Neural cell (in vitro differentiated cells): Measurements from ENCODE around the gene USP49. TPM values are rescaled to one million over a fixed set of nuclear protein-coding genes. Genes with fewer than 3 reads are reported as not detected.
"Not testable (repeated sequence)": the region's sequence is repeated elsewhere in the genome, so short reads cannot be mapped to it uniquely, and the experiment has no call there.

Source experiments
- H2AFZ ChIP-seq: fragments of 200-600, 300-800 bp; sonication (generic), shearing (Covaris generic); 2 replicates; pipeline ENCODE4 v1.6.0; 2014; ENCODE audit warnings: low read depth, mild to moderate bottlenecking, antibody characterized with exemption, low read length, moderate library complexity
- H3F3A ChIP-seq: fragments of 200-600 bp; shearing (Covaris generic); 2 replicates; pipeline ENCODE4 v1.6.1; 2016; ENCODE audit warnings: mild to moderate bottlenecking, moderate library complexity, mixed read lengths, antibody characterized with exemption, low read length; ENCODE audit not compliant: insufficient read depth, poor library complexity, severe bottlenecking
- H3K27ac ChIP-seq: fragments of 200-600, 300-800 bp; sonication (generic), shearing (Covaris generic); 2 replicates; pipeline ENCODE4 v1.5.1; 2014; ENCODE audit warnings: mild to moderate bottlenecking, low read length, moderate library complexity
- H3K27me3 ChIP-seq: fragments of 300-800, 200-600 bp; sonication (generic), shearing (Covaris generic); 2 replicates; pipeline ENCODE4 v1.6.0; 2014; ENCODE audit warnings: mild to moderate bottlenecking, low read depth, low read length, moderate library complexity; ENCODE audit not compliant: insufficient read depth
- H3K36me3 ChIP-seq: fragments of 300-800, 200-600 bp; sonication (generic), shearing (Covaris generic); 2 replicates; pipeline ENCODE4 v1.5.1; 2014; ENCODE audit warnings: mild to moderate bottlenecking, antibody characterized with exemption, low read length, moderate library complexity; ENCODE audit not compliant: insufficient read depth
- H3K4me2 ChIP-seq: fragments of 300-800, 200-600 bp; sonication (generic), shearing (Covaris generic); 2 replicates; pipeline ENCODE4 v1.6.0; 2014; ENCODE audit warnings: mild to moderate bottlenecking, low read length
- H3K4me3 ChIP-seq: fragments of 300-800, 200-600 bp; sonication (generic), shearing (Covaris generic); 2 replicates; pipeline ENCODE4 v1.5.1; 2014; ENCODE audit warnings: mild to moderate bottlenecking, low read length, moderate library complexity
- H3K79me2 ChIP-seq: fragments of 200-600 bp; shearing (Covaris generic); replicated peaks from 2 replicates; pipeline ENCODE4 v1.6.0; 2014; ENCODE audit warnings: mild to moderate bottlenecking, low read length, moderate library complexity; ENCODE audit not compliant: insufficient read depth
- H3K9ac ChIP-seq: fragments of 300-800, 200-600 bp; sonication (generic), shearing (Covaris generic); 2 replicates; pipeline ENCODE4 v1.6.1; 2016; ENCODE audit warnings: mild to moderate bottlenecking, low read length, mixed read lengths
- H3K9me2 ChIP-seq: fragments of 200-600 bp; shearing (Covaris generic); 2 replicates; pipeline ENCODE4 v1.6.1; 2016; ENCODE audit warnings: mild to moderate bottlenecking, low read length, mixed read lengths; ENCODE audit not compliant: insufficient read depth
- H3K9me3 ChIP-seq: fragments of 200-600, 300-800 bp; sonication (generic), shearing (Covaris generic); 2 replicates; pipeline ENCODE4 v1.6.1; 2016; ENCODE audit warnings: mild to moderate bottlenecking, mixed run types, low read length, moderate library complexity, mixed read lengths
- H4K20me1 ChIP-seq: fragments of 200-600 bp; shearing (Covaris generic); 2 replicates; pipeline ENCODE4 v1.6.1; 2016; ENCODE audit warnings: mild to moderate bottlenecking, mixed run types; ENCODE audit not compliant: insufficient read depth
- CTCF ChIP-seq: fragments of 450-650 bp; IDR thresholded peaks from 2 replicates; pipeline ENCODE4 v1.5.1; 2014; ENCODE audit warnings: antibody characterized with exemption, mild to moderate bottlenecking, moderate library complexity; ENCODE audit not compliant: poor library complexity, severe bottlenecking
- EP300 ChIP-seq: fragments of 450-650 bp; conservative IDR thresholded peaks from 2 replicates; pipeline ENCODE4 v1.6.1; 2014; ENCODE audit warnings: antibody characterized with exemption, mild to moderate bottlenecking, moderate library complexity; ENCODE audit not compliant: poor library complexity, severe bottlenecking
- EZH2 ChIP-seq: fragments of 200-600, 300-800 bp; shearing (Covaris generic), sonication (generic); IDR thresholded peaks from 2 replicates; pipeline ENCODE4 v1.6.1; 2014; ENCODE audit warnings: antibody characterized with exemption, low read length, borderline replicate concordance, mild to moderate bottlenecking; ENCODE audit not compliant: insufficient read depth, poor library complexity, severe bottlenecking
- MXI1 ChIP-seq: fragments of 450-650 bp; conservative IDR thresholded peaks from 2 replicates; pipeline ENCODE4 v1.6.1; 2014; ENCODE audit warnings: antibody characterized with exemption, mild to moderate bottlenecking; ENCODE audit not compliant: poor library complexity, severe bottlenecking
- POLR2AphosphoS5 ChIP-seq: IDR thresholded peaks from 2 replicates; pipeline ENCODE4 v1.6.1; 2012
- RAD21 ChIP-seq: fragments of 450-650 bp; conservative IDR thresholded peaks from 2 replicates; pipeline ENCODE4 v1.6.1; 2014; ENCODE audit warnings: antibody characterized with exemption, mild to moderate bottlenecking, moderate library complexity
- REST ChIP-seq: IDR thresholded peaks from 2 replicates; pipeline ENCODE4 v1.6.1; 2012; ENCODE audit warnings: borderline replicate concordance
- SMC3 ChIP-seq: fragments of 450-650 bp; conservative IDR thresholded peaks from 2 replicates; pipeline ENCODE4 v1.6.1; 2014; ENCODE audit warnings: antibody characterized with exemption, mild to moderate bottlenecking, moderate library complexity; ENCODE audit not compliant: poor library complexity
- TAF1 ChIP-seq: IDR thresholded peaks from 2 replicates; pipeline ENCODE4 v1.6.1; 2012; ENCODE audit warnings: low read depth
- polyA minus RNA-seq: library from RNA; depleted of rRNA, polyadenylated mRNA; stranded (reverse); fragments of >200 nt; gene quantifications from 2 replicates; pipeline ENCODE4 v1.2.3, GENCODE V29; 2014
- polyA plus RNA-seq: library from polyadenylated mRNA; depleted of rRNA; stranded (reverse); fragments of >200 nt; gene quantifications from 2 replicates; pipeline ENCODE4 v1.2.3, GENCODE V29; 2014

The USP49 gene
- 23.5 and 24.2 TPM in 2 replicates for polyA plus RNA-seq
- polyA minus RNA-seq = 39.7 and 48.5 TPM in 2 replicates

DNA sequence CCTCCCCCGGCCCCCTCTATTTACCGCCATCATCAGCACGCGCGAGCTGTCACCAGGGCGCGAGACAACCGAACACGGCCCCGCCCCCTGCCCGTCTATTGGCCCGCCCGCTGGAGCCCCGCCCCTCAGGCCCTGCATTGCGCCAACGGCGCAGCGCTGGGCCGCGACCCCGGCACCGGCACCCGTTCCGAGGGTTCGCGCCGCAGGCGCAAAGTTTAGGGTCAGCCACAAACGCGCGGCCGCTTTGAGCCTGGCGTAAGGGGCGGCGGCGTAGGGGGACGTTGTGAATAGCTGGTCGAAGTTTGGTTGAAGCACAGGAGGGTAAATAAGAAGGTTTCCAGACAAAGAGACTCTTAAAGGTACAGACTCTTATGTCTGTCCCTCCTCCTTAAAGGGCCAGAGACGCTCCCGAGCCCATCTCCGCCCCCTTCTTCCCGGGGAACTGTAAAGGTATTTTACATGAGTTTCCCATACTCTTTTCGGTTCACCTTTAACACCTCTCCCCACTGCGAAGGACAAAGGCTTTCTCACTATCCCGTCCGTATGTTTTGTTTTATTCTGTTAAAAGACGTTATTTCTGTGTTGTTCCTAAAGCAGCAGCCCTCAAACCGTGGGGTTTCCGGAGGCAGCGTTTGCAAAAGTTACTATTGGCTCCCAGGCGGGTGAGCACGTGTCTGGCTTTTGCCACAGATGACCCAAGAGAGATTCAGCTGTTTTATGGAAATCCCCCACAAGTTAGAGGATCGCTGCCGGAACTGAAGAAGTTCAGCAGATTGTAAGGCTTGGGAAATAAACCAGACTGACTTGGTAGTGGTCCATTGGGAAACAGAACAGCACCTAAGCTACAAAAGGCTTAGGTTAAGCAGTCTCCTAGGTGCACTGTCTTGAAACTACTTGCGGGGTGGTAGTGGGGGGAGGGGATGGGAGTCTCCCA is at the start of gene USP49:
USP49 (minus strand) TSS at position 76 of the 934 bp plus-strand sequence. CDS start 88,392 bp downstream, outside the sequence.
- no peaks in the 10 kb centered on the region for H3K9me3 ChIP-seq
- peak within 1 kb of the TSS; percentile 94 for H3K27ac ChIP-seq
- H3K79me2 ChIP-seq = peaks cover 27% of the 10 kb centered on the region
- peak within 1 kb of the TSS; percentile 86 for H3K9ac ChIP-seq
- no peak for TF ChIP-seq RAD21
- TF ChIP-seq SMC3 = peak; percentile 32
- TF ChIP-seq CTCF = peak; percentile 19
- TF ChIP-seq EP300 = peak; percentile 67
- peak; percentile 48 for TF ChIP-seq REST
- no peak for TF ChIP-seq POLR2AphosphoS5
- peak; percentile 76 for TF ChIP-seq MXI1
- TF ChIP-seq TAF1 = peak; percentile 51
- H3K4me2 ChIP-seq = peak within 1 kb of the TSS; percentile 97
- peak within 1 kb of the TSS; percentile 81 for H3K4me3 ChIP-seq
- H2AFZ ChIP-seq = peak within 1 kb of the TSS; percentile 92
- no peaks in the 10 kb centered on the region for H4K20me1 ChIP-seq
- H3F3A ChIP-seq = peaks cover 6% of the 10 kb centered on the region
- H3K36me3 ChIP-seq = no peaks in the 10 kb centered on the region
- H3K27me3 ChIP-seq = no peaks in the 10 kb centered on the region
- no peaks in the 10 kb centered on the region for H3K9me2 ChIP-seq

GRCh38 chr6:41943456-41943855 is 48.3 kb upstream of the USP49 start:
- no peak overlapping the region for H3K4me2 ChIP-seq
- no peaks in the 10 kb centered on the region for H3F3A ChIP-seq
- H3K9me3 ChIP-seq = no peaks in the 10 kb centered on the region
- H3K4me3 ChIP-seq = no peak overlapping the region
- no peaks in the 10 kb centered on the region for H3K9me2 ChIP-seq
- H2AFZ ChIP-seq = no peak overlapping the region
- H3K27me3 ChIP-seq = no peaks in the 10 kb centered on the region
- no peaks in the 10 kb centered on the region for H3K79me2 ChIP-seq
- no peaks in the 10 kb centered on the region for H4K20me1 ChIP-seq
- H3K27ac ChIP-seq = no peak overlapping the region
- TF ChIP-seq SMC3 = no peak
- TF ChIP-seq EZH2 = no peak
- no peak for TF ChIP-seq MXI1
- TF ChIP-seq POLR2AphosphoS5 = no peak
- no peak for TF ChIP-seq EP300
- no peak for TF ChIP-seq REST
- TF ChIP-seq TAF1 = no peak
- no peak for TF ChIP-seq RAD21
- no peak for TF ChIP-seq CTCF
- H3K36me3 ChIP-seq = no peaks in the 10 kb centered on the region
- H3K9ac ChIP-seq = no peak overlapping the region

DNA sequence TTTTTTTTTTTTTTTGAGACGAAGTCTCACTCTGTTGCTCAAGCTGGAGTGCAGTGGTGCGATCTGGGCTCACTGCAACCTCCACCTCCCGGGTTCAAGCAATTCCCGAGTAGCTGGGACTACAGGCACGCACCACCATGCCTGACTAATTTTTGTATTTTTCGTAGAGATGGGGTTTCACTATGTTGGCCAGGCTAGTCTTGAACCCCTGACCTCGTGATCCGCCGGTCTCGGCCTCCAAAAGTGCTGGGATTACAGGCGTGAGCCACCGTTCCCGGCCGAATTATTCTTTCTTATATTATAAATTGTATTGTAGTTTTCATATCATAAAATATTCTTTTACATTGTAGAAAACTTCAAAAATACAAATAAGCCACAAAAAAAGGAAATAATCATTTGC is 47.7 kb upstream of the USP49 start:
- H3K27ac ChIP-seq, H3K9me3 ChIP-seq, H3K9me2 ChIP-seq, H3K36me3 ChIP-seq, H3K4me3 ChIP-seq, H2AFZ ChIP-seq, H3K27me3 ChIP-seq, H3K9ac ChIP-seq, H3K4me2 ChIP-seq, H3F3A ChIP-seq, H4K20me1 ChIP-seq, H3K79me2 ChIP-seq: not testable (repeated sequence)
